ENCODE measurements around the gene BRI3.

The BRI3 gene

GRCh38 chr7:98300595-98301372, 19.3 kb downstream of the BRI3 start:
- DNase-seq (ENCODE audit: low read depth), result no peak
- TF ChIP-seq CTCF (IDR thresholded peaks at IDR 0.05; ENCODE audit: insufficient read depth, low read depth, low read length, missing control alignments), result no peak
- H3K4me3 ChIP-seq (ENCODE audit: low read depth, low read length), result no peak overlapping the region

- no peak for TF ChIP-seq CTCF (IDR thresholded peaks at IDR 0.05; ENCODE audit: insufficient read depth, low read depth, low read length, missing control alignments)
- no peak overlapping the region for H3K4me3 ChIP-seq (ENCODE audit: low read depth, low read length)
- DNase-seq (ENCODE audit: low read depth), result no peak
These were observed 20.4 kb downstream of the BRI3 start for GRCh38 chr7:98301693-98302470.

GRCh38 chr7:98303176-98303865, 21.8 kb downstream of the BRI3 start:
- no peak for TF ChIP-seq CTCF (IDR thresholded peaks at IDR 0.05; ENCODE audit: insufficient read depth, low read depth, low read length, missing control alignments)
- H3K4me3 ChIP-seq (ENCODE audit: low read depth, low read length), result no peak overlapping the region
- no peak for DNase-seq (ENCODE audit: low read depth)

GRCh38 chr7:98303906-98304305, 22.4 kb downstream of the BRI3 start:
- no peak overlapping the region for H3K4me3 ChIP-seq (ENCODE audit: low read depth, low read length)
- DNase-seq (ENCODE audit: low read depth), result no peak
- no peak for TF ChIP-seq CTCF (IDR thresholded peaks at IDR 0.05; ENCODE audit: insufficient read depth, low read depth, low read length, missing control alignments)

- no peak for TF ChIP-seq CTCF (IDR thresholded peaks at IDR 0.05; ENCODE audit: insufficient read depth, low read depth, low read length, missing control alignments)
- H3K4me3 ChIP-seq (ENCODE audit: low read depth, low read length), result no peak overlapping the region
- DNase-seq (ENCODE audit: low read depth), result no peak
These were observed 24.6 kb downstream of the BRI3 start for GRCh38 chr7:98305951-98306535.

GRCh38 chr7:98307971-98308466, 26.5 kb downstream of the BRI3 start:
- DNase-seq (ENCODE audit: low read depth), result no peak
- no peak for TF ChIP-seq CTCF (IDR thresholded peaks at IDR 0.05; ENCODE audit: insufficient read depth, low read depth, low read length, missing control alignments)
- H3K4me3 ChIP-seq (ENCODE audit: low read depth, low read length), result no peak overlapping the region
